Motor neuron (in vitro differentiated cells): ENCODE results near the gene PHOX2A. TPM values are rescaled to one million over a fixed set of nuclear protein-coding genes. Genes with fewer than 3 reads are reported as not detected.
A peak's percentile ranks its signal among the peaks of the same experiment; 100 is the strongest.

Experiments used
- ATAC-seq, 8 experiments: fragments of 200-7000 bp; cut with Tn5 transposase; replicated peaks in 6 of 8; 2 replicates each; pipeline ENCODE4 v1.8.0; 2021; ENCODE audit warnings: mild to moderate bottlenecking in 8 of 8, moderate library complexity in 8 of 8
- H3K27ac ChIP-seq, 2 donors: fragments of 250-450 bp; sonication (Bioruptor Pico); 2 replicates each; pipeline ENCODE4 v1.9.0; 2021; ENCODE audit warnings: antibody characterized with exemption in 2 of 2, mild to moderate bottlenecking in 2 of 2, moderate library complexity in 1 of 2
- H3K4me1 ChIP-seq, 2 donors: fragments of 250-450 bp; sonication (Bioruptor Pico); replicated peaks in 1 of 2; 2 replicates each; pipeline ENCODE4 v1.6.1; 2021; ENCODE audit warnings: antibody characterized with exemption in 2 of 2, mild to moderate bottlenecking in 2 of 2, moderate library complexity in 1 of 2
- H3K4me3 ChIP-seq, 5 donors: fragments of 250-450 bp; sonication (Bioruptor Pico); 2 replicates each; pipeline ENCODE4 v1.9.0; 2021; ENCODE audit warnings: antibody characterized with exemption in 5 of 5, mild to moderate bottlenecking in 5 of 5, moderate library complexity in 4 of 5
- WGBS, 10 experiments: fragments of 450-650 bp; shearing (Covaris generic); methylation state at CpG; one replicate each; pipeline ENCODE4 v1.0.0; 2022; 5-methylcytosine and 5-hydroxymethylcytosine counted together
- in situ Hi-C, 9 experiments: fragments of 400-800 bp; cut with MboI; loops; one replicate each; pipeline ENCODE4 v1.15.0; 2021; ENCODE audit warnings: low sequenced_read_pairs in 9 of 9, low pct_unique_long_range_greater_than_20kb in 2 of 9; ENCODE audit not compliant: unreplicated experiment in 9 of 9
- total RNA-seq, 8 experiments: library from RNA; unstranded; fragments of 300-600 nt; gene quantifications; 2 replicates each; pipeline versions ENCODE4 v1.2.3 to v1.2.4, GENCODE V29; 2022

The PHOX2A gene
- total RNA-seq, 8 experiments from 2014 or later, result 0.16 to 1.8 (median 0.87) TPM; not detected in 1

DNA sequence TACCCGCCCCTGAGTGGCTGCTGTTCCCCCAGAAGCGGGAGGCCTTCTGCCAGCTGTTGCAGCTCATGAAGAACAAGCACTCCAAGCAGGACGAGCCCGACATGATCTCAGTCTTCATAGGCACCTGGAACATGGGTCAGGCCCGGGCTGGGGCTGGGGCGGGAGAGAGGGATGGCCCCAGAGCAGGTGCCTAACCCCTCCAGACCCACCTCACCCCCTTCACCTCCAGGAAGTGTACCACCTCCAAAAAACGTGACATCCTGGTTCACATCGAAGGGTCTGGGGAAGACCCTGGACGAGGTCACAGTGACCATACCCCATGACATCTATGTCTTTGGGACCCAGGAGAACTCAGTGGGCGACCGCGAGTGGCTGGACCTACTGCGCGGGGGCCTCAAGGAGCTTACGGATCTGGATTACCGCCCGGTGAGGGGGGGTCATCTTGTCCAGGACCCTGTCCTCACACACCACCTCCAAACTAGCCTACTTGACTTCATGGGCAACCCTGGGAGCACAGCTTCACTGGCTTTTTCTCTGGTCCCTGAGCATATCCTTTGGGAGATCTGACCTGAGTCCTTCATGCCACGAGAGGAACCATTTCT, 13.1 kb downstream of the PHOX2A start:
- ATAC-seq, result peak in 1 of 8 experiments; percentile 7
- 40 to 100% (median 100%) methylated on average over 1 to 2 of the region's 18 CpGs; no CpG with 5 or more reads in 4 of the 10 experiments for WGBS, 10 experiments
- in situ Hi-C loops, result loop anchor here in 1 of 9 experiments (25.0 kb wide), 1 partner anchor 181 kb away; no protein-coding TSS in a partner anchor

DNA sequence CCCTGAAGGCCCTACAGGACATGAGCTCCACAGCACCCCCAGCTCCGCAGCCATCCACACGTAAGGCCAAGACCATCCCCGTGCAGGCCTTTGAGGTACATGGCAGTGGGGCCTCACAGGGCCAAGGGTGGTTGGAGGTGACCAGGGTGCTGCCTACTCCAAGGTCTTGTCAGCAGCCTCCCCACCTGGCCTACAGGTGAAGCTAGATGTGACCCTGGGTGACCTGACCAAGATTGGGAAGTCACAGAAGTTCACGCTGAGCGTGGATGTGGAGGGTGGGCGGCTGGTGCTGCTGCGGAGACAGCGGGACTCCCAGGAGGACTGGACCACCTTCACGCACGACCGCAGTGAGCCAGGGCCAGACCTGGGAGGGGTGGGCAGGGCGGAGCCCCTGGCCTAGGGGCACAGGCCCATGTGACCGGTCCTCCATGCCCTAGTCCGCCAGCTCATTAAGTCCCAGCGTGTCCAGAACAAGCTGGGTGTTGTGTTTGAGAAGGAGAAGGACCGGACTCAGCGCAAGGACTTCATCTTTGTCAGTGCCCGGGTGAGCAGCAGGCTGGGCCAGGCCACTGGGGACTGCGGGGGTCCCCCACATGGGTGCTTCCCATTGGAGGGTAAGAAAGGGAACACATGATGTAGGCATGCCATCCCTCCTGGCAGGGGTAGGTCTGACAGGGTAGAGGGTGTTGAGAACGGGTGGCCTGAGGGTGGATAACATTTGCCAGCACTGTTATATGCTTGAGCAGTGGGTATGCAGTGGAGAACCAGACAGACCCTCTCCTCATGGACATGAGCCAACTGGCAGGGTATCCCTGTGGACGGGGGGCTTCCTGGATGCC, 13.8 kb downstream of the PHOX2A start:
- in situ Hi-C loops, result loop anchor here in 1 of 9 experiments (25.0 kb wide), 1 partner anchor 182 kb away; no protein-coding TSS in a partner anchor
- H3K4me3 ChIP-seq, result no peak overlapping the region
- H3K27ac ChIP-seq, result no peak overlapping the region
- peak in 1 of 8 experiments; percentile 8 for ATAC-seq
- H3K4me1 ChIP-seq, result peaks cover 0 to 7% of the 10 kb centered on the region in 2 donors
- 88 to 100% (median 92%) methylated on average over 1 to 5 of the region's 21 CpGs; no CpG with 5 or more reads in 6 of the 10 experiments for WGBS, 10 experiments

More for the DNA sequence above, 13.1 kb downstream of the PHOX2A start:
- Histone ChIP-seq H3K4me1 (peaks cover 0 to 7% of the 10 kb centered on the region in 2 donors), H3K4me3 (no peak overlapping the region), H3K27ac (no peak overlapping the region)

DNA sequence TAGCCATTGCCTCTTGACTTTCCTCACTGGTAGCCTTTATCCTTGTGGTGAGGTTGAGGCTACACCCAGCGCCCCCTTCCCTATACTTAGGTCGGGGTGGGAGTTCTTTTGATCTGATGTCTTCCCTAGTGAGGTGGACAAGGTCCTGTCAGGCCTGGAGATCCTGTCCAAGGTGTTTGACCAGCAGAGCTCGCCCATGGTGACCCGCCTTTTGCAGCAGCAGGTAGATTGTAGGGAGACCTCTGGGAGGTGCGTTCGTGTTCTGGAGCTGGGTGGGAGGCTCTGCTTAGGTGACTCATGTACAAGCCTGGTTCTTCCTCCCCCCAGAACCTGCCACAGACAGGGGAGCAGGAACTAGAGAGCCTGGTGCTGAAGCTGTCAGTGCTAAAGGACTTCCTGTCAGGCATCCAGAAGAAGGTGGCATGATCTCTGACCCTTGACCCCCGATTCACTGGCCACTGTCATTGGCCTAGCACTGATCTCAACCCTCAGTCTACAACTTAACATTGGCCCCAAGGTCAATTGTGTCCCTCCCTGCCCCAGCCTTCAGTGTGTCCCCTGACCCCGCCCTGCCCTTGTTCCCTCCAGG, 14.5 kb downstream of the PHOX2A start:
- peaks cover 0 to 7% of the 10 kb centered on the region in 2 donors for H3K4me1 ChIP-seq
- H3K27ac ChIP-seq, result no peak overlapping the region
- H3K4me3 ChIP-seq, result no peak overlapping the region
- ATAC-seq, result no peak
- 83 to 100% (median 95%) methylated on average over 1 to 6 of the region's 8 CpGs; no CpG with 5 or more reads in 5 of the 10 experiments for WGBS, 10 experiments
- in situ Hi-C loops, result loop anchor here in 1 of 9 experiments (25.0 kb wide), 1 partner anchor 183 kb away; no protein-coding TSS in a partner anchor

DNA sequence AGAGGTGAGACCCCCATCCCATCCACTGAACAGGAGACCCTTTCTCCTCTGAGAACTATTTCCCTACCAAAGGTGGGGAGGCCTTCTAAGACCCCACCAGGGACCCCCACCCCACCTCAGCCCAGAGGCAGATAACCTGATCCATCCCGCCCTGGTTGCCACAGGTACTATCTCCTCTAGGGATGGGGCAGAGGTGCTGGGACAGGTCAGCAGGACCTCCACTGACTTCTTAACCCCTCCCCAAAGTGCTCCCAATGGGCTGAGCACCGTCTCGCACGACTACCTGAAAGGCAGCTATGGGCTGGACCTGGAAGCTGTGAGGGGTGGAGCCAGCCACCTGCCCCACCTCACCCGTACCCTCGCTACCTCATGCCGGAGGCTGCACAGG, 15.1 kb downstream of the PHOX2A start:
- Histone ChIP-seq H3K27ac (no peak overlapping the region), H3K4me3 (no peak overlapping the region), H3K4me1 (peaks cover 0 to 7% of the 10 kb centered on the region in 2 donors)
- no peak for ATAC-seq
- 96% methylated on average over 4 of the region's 7 CpGs; no CpG with 5 or more reads in 9 of the 10 experiments for WGBS, 10 experiments
- in situ Hi-C loops, result loop anchor here in 1 of 9 experiments (25.0 kb wide), 1 partner anchor 183 kb away; no protein-coding TSS in a partner anchor

DNA sequence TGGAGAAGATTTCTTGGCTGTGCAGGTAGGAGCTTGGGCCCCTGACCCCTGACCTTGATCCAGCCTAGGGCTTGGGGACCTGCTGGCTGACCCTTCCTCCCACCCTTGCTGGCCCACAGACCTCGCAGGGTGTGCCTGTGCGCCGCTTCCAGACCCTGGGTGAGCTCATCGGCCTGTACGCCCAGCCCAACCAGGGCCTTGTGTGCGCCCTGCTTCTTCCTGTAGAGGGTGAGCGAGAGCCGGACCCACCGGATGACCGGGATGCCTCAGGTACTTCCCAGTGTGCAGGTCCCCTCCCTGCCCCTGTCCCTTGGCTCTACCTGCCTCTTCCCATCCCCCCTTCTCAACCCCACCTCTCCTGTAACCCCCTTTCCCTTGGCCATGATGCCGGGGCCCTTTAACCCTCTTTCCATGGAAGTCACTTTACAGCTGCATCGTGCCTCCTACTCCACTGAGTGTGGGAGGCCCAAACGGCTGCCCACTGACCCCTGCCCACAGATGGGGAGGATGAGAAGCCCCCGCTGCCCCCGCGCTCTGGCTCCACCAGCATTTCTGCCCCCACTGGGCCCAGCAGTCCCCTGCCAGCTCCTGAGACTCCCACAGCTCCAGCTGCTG, 15.6 kb downstream of the PHOX2A start:
- Histone ChIP-seq H3K4me3 (no peak overlapping the region), H3K27ac (no peak overlapping the region), H3K4me1 (peaks cover 0 to 7% of the 10 kb centered on the region in 2 donors)
- ATAC-seq, result peak in 1 of 8 experiments; percentile 10
- no CpG with 5 or more reads among the region's 16 CpGs for WGBS, 10 experiments
- in situ Hi-C loops, result loop anchor here in 1 of 9 experiments (25.0 kb wide), 1 partner anchor 184 kb away; no protein-coding TSS in a partner anchor

DNA sequence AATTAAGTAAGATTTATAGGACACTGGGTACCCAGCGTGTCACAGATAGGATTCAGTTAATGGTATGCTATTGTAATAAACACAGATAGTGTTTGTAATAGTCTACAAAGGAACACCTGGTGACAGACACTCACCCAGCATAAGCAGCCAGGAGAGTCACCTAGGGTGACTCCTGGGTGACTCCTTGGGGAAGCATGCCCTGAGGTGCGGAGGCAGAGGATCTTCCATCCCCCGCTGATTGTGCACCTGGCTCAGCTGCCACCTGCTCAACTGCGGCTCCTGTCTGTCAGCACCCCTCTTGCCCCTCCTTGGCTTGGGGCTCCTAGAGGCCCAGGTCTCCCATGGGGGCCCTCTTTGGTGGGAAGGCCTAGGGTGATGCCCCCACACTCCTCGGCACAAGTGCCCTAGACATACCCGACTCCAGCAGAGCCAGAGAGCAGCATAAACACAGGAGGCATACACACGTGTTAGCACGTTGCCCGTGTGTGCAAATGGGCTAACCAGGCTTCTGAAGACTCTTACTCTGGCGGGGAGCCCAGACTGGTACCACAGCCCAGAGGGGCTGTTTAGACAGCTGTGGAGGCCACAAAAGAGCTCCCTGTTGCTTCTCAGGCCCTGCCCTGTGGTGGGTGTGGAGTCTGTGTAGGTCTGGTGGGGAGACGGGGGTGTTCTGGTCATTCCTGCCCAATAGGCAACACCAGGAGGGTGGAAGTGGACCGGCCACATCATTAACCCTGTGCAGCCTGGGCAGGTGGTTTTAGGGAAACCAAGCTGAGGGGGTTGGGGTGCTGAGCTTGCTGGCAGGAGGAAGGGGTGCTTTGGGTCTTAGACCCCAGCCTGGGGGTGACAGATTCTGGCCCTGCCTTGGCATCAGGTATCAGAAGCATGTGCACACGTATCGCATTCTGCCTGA, 16.4 kb downstream of the PHOX2A start:
- H3K4me3 ChIP-seq, result no peak overlapping the region
- in situ Hi-C loops, result loop anchor here in 1 of 9 experiments (25.0 kb wide), 1 partner anchor 185 kb away; no protein-coding TSS in a partner anchor
- H3K27ac ChIP-seq, result no peak overlapping the region
- H3K4me1 ChIP-seq, result peaks cover 0 to 9% of the 10 kb centered on the region in 2 donors
- WGBS, 10 experiments, result 67 to 100% (median 83%) methylated on average over 1 to 3 of the region's 14 CpGs; no CpG with 5 or more reads in 6 of the 10 experiments
- peak in 1 of 8 experiments; percentile 13 for ATAC-seq

DNA sequence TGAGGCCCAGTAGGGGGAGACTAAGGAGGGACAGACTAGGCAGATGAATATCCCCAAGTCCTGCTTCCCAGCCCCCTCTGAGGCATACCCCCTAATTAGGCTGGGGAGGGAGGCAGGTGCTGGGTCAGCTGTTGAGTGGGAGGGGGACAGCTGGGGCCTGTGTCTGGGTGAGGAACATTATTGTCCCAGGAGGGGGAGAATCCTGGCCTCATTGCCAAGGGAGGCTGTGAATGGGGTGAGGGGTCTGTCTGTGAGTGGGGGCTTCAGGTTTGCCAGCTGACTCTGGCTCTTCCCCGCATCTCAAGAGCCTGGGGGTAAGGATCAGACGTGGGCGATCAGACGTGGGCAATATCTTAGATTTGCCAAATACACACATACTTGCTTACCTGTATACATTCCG, 17.3 kb downstream of the PHOX2A start:
- H3K27ac ChIP-seq, result no peak overlapping the region
- no peak overlapping the region for H3K4me3 ChIP-seq
- ATAC-seq, result no peak
- WGBS, 10 experiments, result 100% methylated on average over 1 of the region's 5 CpGs; no CpG with 5 or more reads in 9 of the 10 experiments
- peaks cover 4 to 14% of the 10 kb centered on the region in 2 donors for H3K4me1 ChIP-seq
- in situ Hi-C loops, result loop anchor here in 1 of 9 experiments (25.0 kb wide), 1 partner anchor 186 kb away; no protein-coding TSS in a partner anchor

DNA sequence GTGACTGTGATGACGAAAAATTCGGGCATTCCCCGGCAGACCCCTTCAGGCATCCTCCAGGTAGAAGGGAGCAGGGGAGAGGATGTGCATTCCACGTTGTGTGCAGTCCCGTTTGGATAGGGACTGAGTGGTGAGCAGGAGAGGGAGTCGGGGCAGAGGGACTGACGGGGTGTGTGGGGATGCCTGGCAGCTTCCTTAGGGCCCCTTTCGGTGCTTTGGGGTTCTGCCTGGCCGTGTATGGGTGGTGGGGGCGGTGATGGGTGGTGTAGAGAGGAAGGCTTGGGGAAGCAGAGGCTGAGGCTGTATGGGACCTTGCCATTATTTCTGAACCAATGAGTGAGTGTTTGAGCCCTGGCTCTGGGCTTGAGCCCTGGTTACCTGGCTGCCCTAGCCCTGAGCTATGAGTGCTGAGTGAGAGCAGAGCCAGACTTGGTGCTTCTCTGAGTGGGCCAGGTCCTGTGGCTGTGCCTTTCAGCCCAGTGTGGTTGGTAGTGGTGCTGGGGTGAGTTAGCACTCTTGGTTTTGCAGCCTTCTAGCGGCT, 18.5 kb downstream of the PHOX2A start:
- Histone ChIP-seq H3K4me3 (peak overlapping the region; percentile 55 to 85 (median 72)), H3K27ac (no peak overlapping the region), H3K4me1 (peaks cover 4 to 14% of the 10 kb centered on the region in 2 donors)
- in situ Hi-C loops, result loop anchor here in 1 of 9 experiments (25.0 kb wide), 1 partner anchor 187 kb away; no protein-coding TSS in a partner anchor
- WGBS, 10 experiments, result 0 to 17% (median 13%) methylated on average over 1 to 3 of the region's 11 CpGs; no CpG with 5 or more reads in 5 of the 10 experiments
- peak in 1 of 8 experiments; percentile 2 for ATAC-seq

DNA sequence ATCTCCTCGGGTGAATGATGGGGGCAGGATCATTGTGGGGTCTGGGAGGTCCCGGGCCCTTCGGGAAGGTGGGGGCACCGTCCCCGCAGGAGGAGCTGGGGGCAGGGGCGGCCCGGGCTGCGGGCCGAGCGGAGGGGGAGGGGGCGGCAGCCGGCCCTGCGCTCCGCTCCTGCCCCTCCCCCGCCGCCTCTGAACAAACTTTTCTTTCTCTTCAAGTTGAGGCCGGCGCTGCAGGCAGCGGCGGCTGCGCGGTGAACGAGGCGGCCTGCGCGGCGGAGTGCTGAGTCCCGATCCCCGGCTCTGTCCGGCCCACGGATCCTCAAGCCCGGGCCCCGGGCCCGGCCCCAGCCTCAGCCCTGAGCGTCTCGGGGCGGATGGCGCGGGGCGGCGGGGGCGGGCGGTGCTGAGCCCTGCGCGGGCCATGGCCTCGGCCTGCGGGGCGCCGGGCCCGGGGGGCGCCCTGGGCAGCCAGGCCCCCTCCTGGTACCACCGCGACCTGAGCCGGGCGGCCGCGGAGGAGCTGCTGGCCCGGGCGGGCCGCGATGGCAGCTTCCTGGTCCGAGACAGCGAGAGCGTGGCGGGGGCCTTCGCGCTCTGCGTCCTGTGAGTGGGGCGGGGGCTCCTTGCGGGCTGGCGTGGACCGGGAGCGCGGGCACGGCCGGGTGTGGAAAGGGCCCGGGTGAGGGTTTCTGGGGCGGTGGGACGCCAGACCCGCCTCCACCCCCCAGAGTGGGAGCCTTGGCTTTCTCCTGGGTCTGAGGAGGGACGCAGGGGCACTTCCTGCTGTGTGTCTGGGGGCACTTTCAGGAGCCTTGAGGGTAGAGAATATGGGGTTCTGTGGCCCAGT, 19.2 kb downstream of the PHOX2A start, which contains the start of gene INPPL1:
TSS of gene INPPL1 (plus strand) at position 204 of the 847 bp plus-strand sequence. CDS start at position 422, 218 bp downstream.
- peak within 1 kb of the TSS; percentile 78 to 85 for H3K27ac ChIP-seq
- peak in 6 of 8 experiments; percentile 1 to 24 (median 7) for ATAC-seq
- WGBS, 10 experiments, result 0% methylated on average over 1 of the region's 81 CpGs; no CpG with 5 or more reads in 9 of the 10 experiments
- in situ Hi-C loops, result loop anchor here in 1 of 9 experiments (25.0 kb wide), 1 partner anchor 188 kb away; no protein-coding TSS in a partner anchor
- H3K4me3 ChIP-seq, result peak within 1 kb of the TSS; percentile 55 to 85 (median 72)
- H3K4me1 ChIP-seq, result peaks cover 4 to 14% of the 10 kb centered on the region in 2 donors
